OCI-LY7 (cell line): ENCODE measurements around the gene C10orf143. TPM values are rescaled to one million over a fixed set of nuclear protein-coding genes. Genes with fewer than 3 reads are reported as not detected.

Experiments used
- BruUV-seq: library from RNA; stranded (reverse); fragments of 400-500 nt; replicated peaks from 2 replicates; lab custom pipeline; 2021; lab: Mats Ljungman, UMichigan
- CTCF ChIA-PET: fragments of 300-600 bp; sonication (Branson Sonifier 250); formaldehyde crosslinking; loops from one replicate; lab custom pipeline; 2022; ENCODE audit warnings: antibody characterized with exemption; ENCODE audit not compliant: unreplicated experiment; lab: Charles Lee
- POLR2A ChIA-PET: fragments of 300-600 bp; sonication (Branson Sonifier 250); formaldehyde crosslinking; loops from one replicate; lab custom pipeline; 2022; ENCODE audit warnings: antibody characterized with exemption; lab: Charles Lee
- DNase-seq: peaks from one replicate; pipeline ENCODE4 v3.0.0-alpha.2; 2015; ENCODE audit warnings: low spot score
- H2AFZ ChIP-seq: fragments of 200-600 bp; sonication (generic), shearing (Covaris generic); 2 replicates; pipeline ENCODE4 v1.6.1; 2014; ENCODE audit warnings: mild to moderate bottlenecking, antibody characterized with exemption, low read length, moderate library complexity
- H3K27ac ChIP-seq: fragments of 200-600 bp; sonication (generic); 2 replicates; pipeline ENCODE4 v1.5.1; 2014; ENCODE audit warnings: mixed run types, low read depth, mild to moderate bottlenecking, moderate library complexity, low read length, inconsistent platforms; ENCODE audit not compliant: poor library complexity, severe bottlenecking
- H3K36me3 ChIP-seq: fragments of 200-600 bp; sonication (generic); 2 replicates; pipeline ENCODE4 v1.6.1; 2014; ENCODE audit warnings: mild to moderate bottlenecking, antibody characterized with exemption, low read length, moderate library complexity, mixed read lengths; ENCODE audit not compliant: insufficient read depth
- H3K4me1 ChIP-seq: fragments of 200-600 bp; sonication (generic); 2 replicates; pipeline ENCODE4 v1.5.1; 2014; ENCODE audit warnings: mild to moderate bottlenecking, low read length; ENCODE audit not compliant: insufficient read depth, poor library complexity, severe bottlenecking
- H3K4me2 ChIP-seq: fragments of 200-600 bp; sonication (generic); 2 replicates; pipeline ENCODE4 v1.6.1; 2014; ENCODE audit warnings: mild to moderate bottlenecking, low read length
- H3K4me3 ChIP-seq: fragments of 200-600 bp; sonication (generic); 2 replicates; pipeline ENCODE4 v1.5.1; 2014; ENCODE audit warnings: mild to moderate bottlenecking, low read depth, low read length; ENCODE audit not compliant: poor library complexity, severe bottlenecking
- H3K79me2 ChIP-seq: fragments of 200-600 bp; sonication (generic); 2 replicates; pipeline ENCODE4 v1.6.1; 2016; ENCODE audit warnings: low read depth, mild to moderate bottlenecking, low read length, moderate library complexity, mixed read lengths; ENCODE audit not compliant: insufficient read depth
- H3K9me2 ChIP-seq: fragments of 200-600 bp; sonication (generic); 2 replicates; pipeline ENCODE4 v1.6.1; 2016; ENCODE audit warnings: mild to moderate bottlenecking, low read length, mixed read lengths; ENCODE audit not compliant: insufficient read depth
- H3K9me3 ChIP-seq: fragments of 200-600 bp; sonication (generic); 2 replicates; pipeline ENCODE4 v1.6.1; 2014; ENCODE audit warnings: mild to moderate bottlenecking, mixed run types, low read length, mixed read lengths
- H4K20me1 ChIP-seq: fragments of 200-600 bp; sonication (generic); 2 replicates; pipeline ENCODE4 v1.6.1; 2014; ENCODE audit warnings: mild to moderate bottlenecking, antibody characterized with exemption, low read length, moderate library complexity, mixed read lengths; ENCODE audit not compliant: insufficient read depth
- CTCF ChIP-seq: fragments of 200-600 bp; sonication (generic); conservative IDR thresholded peaks from 2 replicates; pipeline ENCODE4 v1.5.1; 2014; ENCODE audit warnings: mild to moderate bottlenecking, antibody characterized with exemption, low read length, moderate library complexity, mixed read lengths
- EZH2phosphoT487 ChIP-seq: fragments of 200-600 bp; sonication (generic); IDR thresholded peaks from 2 replicates; pipeline ENCODE4 v1.6.1; 2018; ENCODE audit warnings: low read depth, borderline replicate concordance, mild to moderate bottlenecking, mixed run types, antibody characterized with exemption, low read length, moderate library complexity, mixed read lengths
- intact Hi-C: fragments of 100-400 bp; cut with micrococcal nuclease; formaldehyde crosslinking; loops from one replicate; pipeline ENCODE4 v1.10.0; 2022; ENCODE audit not compliant: unreplicated experiment
- total RNA-seq, 2 experiments: library from RNA; depleted of rRNA in 1 of 2; stranded (reverse); fragments of >200 nt in 1 of 2; shearing (Covaris generic) in 1 of 2; gene quantifications; 2 replicates each; pipeline ENCODE4 v1.2.3, GENCODE V29; 2014 to 2022

C10orf143 gene
- total RNA-seq, 2 experiments from 2014 or later, result 0.88 to 6.4 TPM

GRCh38 chr10:130040351-130040750 lies 70.3 kb downstream of the C10orf143 start:
- CTCF ChIA-PET, result no interaction called here
- H3K9me3 ChIP-seq, result no peaks in the 10 kb centered on the region
- no peaks in the 10 kb centered on the region for H4K20me1 ChIP-seq
- POLR2A ChIA-PET, result no interaction called here
- TF ChIP-seq EZH2phosphoT487 (no peak), CTCF (no peak)
- no peaks in the 10 kb centered on the region for H3K79me2 ChIP-seq
- DNase-seq, result no peak
- H3K27ac ChIP-seq, result no peak overlapping the region
- H3K4me1 ChIP-seq, result no peaks in the 10 kb centered on the region
- no peak overlapping the region for H3K4me2 ChIP-seq
- H2AFZ ChIP-seq, result no peak overlapping the region
- H3K36me3 ChIP-seq, result no peaks in the 10 kb centered on the region
- intact Hi-C loops, result no loop called here
- H3K4me3 ChIP-seq, result no peak overlapping the region
- BruUV-seq, result no TSS peak
- no peaks in the 10 kb centered on the region for H3K9me2 ChIP-seq

- CTCF ChIA-PET, result no interaction called here
- intact Hi-C loops, result no loop called here
These were observed 71.5 kb downstream of the C10orf143 start for GRCh38 chr10:130039141-130039540.

More at GRCh38 chr10:130039141-130039540, 71.5 kb downstream of the C10orf143 start:
- Histone ChIP-seq H3K9me2 (no peaks in the 10 kb centered on the region), H3K27ac (no peak overlapping the region), H3K4me3 (no peak overlapping the region), H4K20me1 (no peaks in the 10 kb centered on the region), H3K4me2 (no peak overlapping the region), H3K4me1 (no peaks in the 10 kb centered on the region), H3K36me3 (no peaks in the 10 kb centered on the region), H2AFZ (no peak overlapping the region), H3K79me2 (no peaks in the 10 kb centered on the region), H3K9me3 (no peaks in the 10 kb centered on the region)
- TF ChIP-seq EZH2phosphoT487, result no peak
- no peak for TF ChIP-seq CTCF
- DNase-seq, result no peak
- POLR2A ChIA-PET, result no interaction called here
- BruUV-seq, result no TSS peak
